Naive thymus-derived CD4-positive, alpha-beta T cell (primary cell): ENCODE data around the gene MLH3. TPM values are rescaled to one million over a fixed set of nuclear protein-coding genes. Genes with fewer than 3 reads are reported as not detected.

Source experiments
- ATAC-seq: fragments of 150-1000 bp; cut with Tn5 transposase; 2 replicates; pipeline ENCODE4 v1.10.0; 2021; ENCODE audit warnings: mild to moderate bottlenecking, moderate library complexity
- CTCF ChIA-PET: fragments of 350-600 bp; sonication (Branson Sonifier 250); formaldehyde crosslinking; loops from one replicate; lab custom pipeline; 2021; ENCODE audit warnings: antibody characterized with exemption; lab: Charles Lee
- POLR2A ChIA-PET: fragments of 350-600 bp; sonication (Branson Sonifier 250); formaldehyde crosslinking; loops from one replicate; lab custom pipeline; 2021; ENCODE audit warnings: antibody characterized with exemption, inconsistent platforms; lab: Charles Lee
- DNase-seq, 9 donors: peaks; one replicate each; pipeline versions ENCODE4 v3.0.0 to v3.0.0-alpha.2; 2020 to 2022; ENCODE audit warnings: mixed read lengths in 1 of 9
- H3K27ac ChIP-seq: one replicate; pipeline ENCODE4 v1.7.0; 2013; ENCODE audit warnings: mild to moderate bottlenecking, low read depth, low read length, moderate library complexity
- H3K27me3 ChIP-seq, 2 donors: one replicate each; pipeline ENCODE4 v1.7.0; 2013; ENCODE audit warnings: low read length in 2 of 2, mild to moderate bottlenecking in 2 of 2, moderate library complexity in 2 of 2; ENCODE audit not compliant: control insufficient read depth in 2 of 2, insufficient read depth in 2 of 2
- H3K36me3 ChIP-seq, 3 experiments: 1 replicate in 2 of 3; 2 replicates in 1 of 3; pipeline ENCODE4 v1.7.0; 2013; ENCODE audit warnings: low read length in 3 of 3, mild to moderate bottlenecking in 3 of 3, moderate library complexity in 1 of 3; ENCODE audit not compliant: insufficient read depth in 3 of 3, control insufficient read depth in 2 of 3
- H3K4me1 ChIP-seq, 2 donors: one replicate each; pipeline ENCODE4 v1.7.0; 2013; ENCODE audit warnings: low read length in 2 of 2, mild to moderate bottlenecking in 2 of 2, moderate library complexity in 1 of 2; ENCODE audit not compliant: control insufficient read depth in 2 of 2, insufficient read depth in 2 of 2
- H3K4me3 ChIP-seq: 2 replicates; pipeline ENCODE4 v1.7.0; 2013; ENCODE audit warnings: mild to moderate bottlenecking, low read length
- H3K9me3 ChIP-seq, 3 experiments: 1 replicate in 2 of 3; 2 replicates in 1 of 3; pipeline ENCODE4 v1.7.0; 2013; ENCODE audit warnings: low read length in 3 of 3; ENCODE audit not compliant: control insufficient read depth in 2 of 3
- H3K27ac Mint-ChIP-seq, 9 donors: one replicate each; pipeline ENCODE4 v1.8.0; 2020 to 2022; ENCODE audit warnings: mixed read lengths in 9 of 9, mild to moderate bottlenecking in 8 of 9, moderate library complexity in 5 of 9, inconsistent platforms in 2 of 9
- H3K27me3 Mint-ChIP-seq, 5 donors: one replicate each; pipeline ENCODE4 v1.8.0; 2021 to 2022; ENCODE audit warnings: mixed read lengths in 5 of 5, mild to moderate bottlenecking in 1 of 5
- H3K36me3 Mint-ChIP-seq, 5 donors: one replicate each; pipeline ENCODE4 v1.8.0; 2020 to 2022; ENCODE audit warnings: mixed read lengths in 5 of 5, mild to moderate bottlenecking in 3 of 5, inconsistent platforms in 1 of 5
- H3K4me1 Mint-ChIP-seq, 7 donors: one replicate each; pipeline ENCODE4 v1.8.0; 2020 to 2022; ENCODE audit warnings: mixed read lengths in 7 of 7, mild to moderate bottlenecking in 3 of 7, inconsistent platforms in 1 of 7
- H3K4me3 Mint-ChIP-seq, 10 donors: one replicate each; pipeline ENCODE4 v1.8.0; 2020 to 2022; ENCODE audit warnings: mild to moderate bottlenecking in 10 of 10, mixed read lengths in 10 of 10, moderate library complexity in 6 of 10, inconsistent platforms in 2 of 10
- H3K9me3 Mint-ChIP-seq, 11 donors: one replicate each; pipeline ENCODE4 v1.8.0; 2020 to 2022; ENCODE audit warnings: mixed read lengths in 11 of 11, mild to moderate bottlenecking in 4 of 11, inconsistent platforms in 1 of 11, moderate library complexity in 1 of 11
- intact Hi-C, 2 donors: fragments of 100-400 bp; cut with micrococcal nuclease; formaldehyde crosslinking; loops; one replicate each; pipeline ENCODE4 v1.15.1; 2023
- polyA plus RNA-seq, 2 donors: library from polyadenylated mRNA; unstranded; fragments of 300-500 nt; fragmentation: Illumina TruSeq; gene quantifications; one replicate each; pipeline ENCODE4 v1.2.3, GENCODE V29; 2021
- total RNA-seq, 6 experiments: library from RNA in 5 of 6; stranded (reverse) in 5 of 6; gene quantifications; 1 replicate in 5 of 6; 2 replicates in 1 of 6; pipeline ENCODE4 v1.2.3 and lab custom pipeline; 2021 to 2026

MLH3 gene
- total and polyA plus RNA-seq, 7 experiments from 2014 or later: 11.4 to 26.7 (median 20.4) TPM

DNA sequence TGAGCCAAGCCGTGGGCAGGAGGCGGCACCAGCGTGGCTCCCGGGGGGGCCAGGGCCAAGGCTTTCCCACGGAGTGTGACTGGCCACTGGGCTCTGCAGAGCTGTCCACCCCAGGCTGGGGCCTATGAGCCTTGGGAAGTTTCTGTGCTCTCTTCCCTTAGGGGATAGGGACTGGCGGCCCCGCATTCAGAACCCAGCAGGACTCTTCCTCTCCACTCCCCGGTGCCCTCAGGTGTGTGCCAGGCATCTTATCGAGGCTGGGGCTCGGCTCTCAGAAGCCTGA, 66.3 kb downstream of the MLH3 start:
- intact Hi-C loops: no loop called here
- H3K9me3 ChIP-seq: no peaks in the 10 kb centered on the region
- no peaks in the 10 kb centered on the region for H3K27me3 Mint-ChIP-seq
- no peaks in the 10 kb centered on the region for H3K36me3 Mint-ChIP-seq
- no peaks in the 10 kb centered on the region for H3K36me3 ChIP-seq
- ChIA-PET CTCF (no interaction called here), POLR2A (no interaction called here)
- no peak for ATAC-seq
- no peak overlapping the region for H3K4me3 ChIP-seq
- H3K27ac Mint-ChIP-seq: no peak overlapping the region
- DNase-seq: no peak
- no peak overlapping the region for H3K27ac ChIP-seq
- no peaks in the 10 kb centered on the region for H3K4me1 Mint-ChIP-seq
- no peaks in the 10 kb centered on the region for H3K9me3 Mint-ChIP-seq
- H3K4me3 Mint-ChIP-seq: no peak overlapping the region
- no peaks in the 10 kb centered on the region for H3K4me1 ChIP-seq
- no peaks in the 10 kb centered on the region for H3K27me3 ChIP-seq

DNA sequence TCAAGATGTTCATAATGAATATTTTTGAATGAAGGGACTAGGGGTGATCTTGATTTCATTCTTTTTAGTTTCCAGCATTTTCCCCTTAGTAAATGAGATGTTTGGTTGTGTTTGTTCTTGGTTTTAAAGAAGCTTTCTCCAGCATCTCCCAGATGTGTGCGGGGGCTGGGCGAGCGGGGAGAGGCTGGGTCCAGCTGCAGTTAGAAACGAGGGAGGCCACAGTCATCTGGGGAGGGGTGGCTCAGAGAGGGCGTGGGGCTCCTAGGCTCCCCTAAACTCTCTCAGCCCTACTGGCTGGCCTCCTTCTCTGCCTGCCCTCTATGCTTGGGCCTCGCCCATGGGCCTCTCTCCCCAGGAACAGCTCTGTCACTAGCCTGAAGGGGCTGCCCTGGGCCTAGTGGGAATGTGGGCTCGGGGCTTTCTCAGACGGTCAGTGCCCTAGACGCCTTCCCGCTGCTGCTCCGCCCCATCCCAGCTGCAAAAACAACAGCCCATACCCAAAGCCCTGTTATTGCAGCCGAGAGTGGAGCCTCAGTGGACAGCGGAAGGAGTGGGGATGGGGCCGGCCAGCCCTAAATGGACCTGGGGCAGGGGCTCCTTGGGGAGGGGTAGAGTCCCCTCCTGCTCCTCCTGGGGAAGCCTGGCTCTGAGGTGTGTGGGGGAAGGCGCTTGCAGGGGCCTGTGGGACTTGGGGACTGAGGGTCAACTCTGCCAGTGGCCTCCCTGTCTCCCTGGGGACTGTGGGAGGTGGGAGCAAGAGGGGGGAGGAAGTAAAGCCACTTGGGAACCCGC, 66.8 kb downstream of the MLH3 start:
- no peaks in the 10 kb centered on the region for H3K9me3 Mint-ChIP-seq
- no peaks in the 10 kb centered on the region for H3K36me3 ChIP-seq
- no peaks in the 10 kb centered on the region for H3K9me3 ChIP-seq
- POLR2A ChIA-PET: no interaction called here
- no peaks in the 10 kb centered on the region for H3K27me3 ChIP-seq
- H3K4me1 Mint-ChIP-seq: no peaks in the 10 kb centered on the region
- H3K36me3 Mint-ChIP-seq: no peaks in the 10 kb centered on the region
- no peak for ATAC-seq
- CTCF ChIA-PET: no interaction called here
- H3K27ac ChIP-seq: no peak overlapping the region
- no peaks in the 10 kb centered on the region for H3K4me1 ChIP-seq
- no peaks in the 10 kb centered on the region for H3K27me3 Mint-ChIP-seq
- no peak overlapping the region for H3K4me3 ChIP-seq
- no peak for DNase-seq
- H3K27ac Mint-ChIP-seq: no peak overlapping the region
- intact Hi-C loops: no loop called here
- H3K4me3 Mint-ChIP-seq: no peak overlapping the region

GRCh38 chr14:74983343-74983742, 67.9 kb downstream of the MLH3 start:
- intact Hi-C loops: no loop called here
- Histone ChIP-seq H3K36me3 (no peaks in the 10 kb centered on the region), H3K27me3 (no peaks in the 10 kb centered on the region), H3K4me3 (no peak overlapping the region), H3K27ac (no peak overlapping the region), H3K4me1 (no peaks in the 10 kb centered on the region), H3K9me3 (no peaks in the 10 kb centered on the region)
- ATAC-seq (no peak), DNase-seq (no peak)
- H3K36me3 Mint-ChIP-seq: no peaks in the 10 kb centered on the region
- H3K4me3 Mint-ChIP-seq: no peak overlapping the region
- H3K4me1 Mint-ChIP-seq: no peaks in the 10 kb centered on the region
- POLR2A ChIA-PET: no interaction called here
- H3K27ac Mint-ChIP-seq: peak overlapping the region in 1 of 9 donors; percentile 29
- CTCF ChIA-PET: interaction anchor here (0.7 kb wide), 1 partner anchor 123 kb away, joined by 3 read pairs; no protein-coding TSS in a partner anchor
- H3K27me3 Mint-ChIP-seq: no peaks in the 10 kb centered on the region
- H3K9me3 Mint-ChIP-seq: no peaks in the 10 kb centered on the region

DNA sequence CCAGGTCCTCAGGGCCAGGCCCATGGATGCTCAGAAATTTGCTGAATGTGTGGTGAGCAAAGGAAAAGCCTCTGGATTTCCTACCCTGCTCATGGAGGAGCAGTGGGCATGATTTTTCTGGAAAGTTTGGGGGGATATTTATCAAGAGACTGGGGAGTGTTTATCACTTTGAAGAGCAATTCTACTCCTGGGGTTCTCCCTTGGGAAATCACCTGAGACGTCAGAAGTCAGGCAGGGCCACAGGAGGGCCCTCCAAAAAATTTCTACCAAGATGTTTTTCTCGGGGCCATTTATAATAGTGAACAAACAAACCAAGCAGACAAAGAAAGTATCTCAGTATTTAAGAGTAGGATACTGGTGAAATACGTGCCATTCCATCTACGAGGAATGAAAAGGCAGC, 68.6 kb downstream of the MLH3 start:
- Mint-ChIP-seq H3K9me3 (no peaks in the 10 kb centered on the region), H3K4me1 (peaks cover 0 to 2% (median 0%) of the 10 kb centered on the region in 7 donors), H3K4me3 (no peak overlapping the region), H3K27me3 (no peaks in the 10 kb centered on the region), H3K36me3 (no peaks in the 10 kb centered on the region), H3K27ac (no peak overlapping the region)
- Histone ChIP-seq H3K4me1 (no peaks in the 10 kb centered on the region), H3K36me3 (no peaks in the 10 kb centered on the region), H3K27ac (no peak overlapping the region), H3K27me3 (no peaks in the 10 kb centered on the region), H3K9me3 (no peaks in the 10 kb centered on the region), H3K4me3 (no peak overlapping the region)
- CTCF ChIA-PET: interaction anchor here (0.7 kb wide), 1 partner anchor 122 kb away, joined by 3 read pairs; no protein-coding TSS in a partner anchor
- no peak for ATAC-seq
- POLR2A ChIA-PET: no interaction called here
- DNase-seq: no peak
- intact Hi-C loops: no loop called here

GRCh38 chr14:74981833-74982232, 69.4 kb downstream of the MLH3 start:
- H3K36me3 ChIP-seq: no peaks in the 10 kb centered on the region
- no peaks in the 10 kb centered on the region for H3K36me3 Mint-ChIP-seq
- no peak overlapping the region for H3K27ac ChIP-seq
- ChIA-PET CTCF (interaction anchor here (0.9 kb wide), 1 partner anchor 85 kb away, joined by 3 read pairs; no protein-coding TSS in a partner anchor), POLR2A (no interaction called here)
- no peaks in the 10 kb centered on the region for H3K27me3 Mint-ChIP-seq
- H3K9me3 ChIP-seq: no peaks in the 10 kb centered on the region
- intact Hi-C loops: no loop called here
- no peak for ATAC-seq
- no peaks in the 10 kb centered on the region for H3K4me1 ChIP-seq
- no peak overlapping the region for H3K27ac Mint-ChIP-seq
- H3K9me3 Mint-ChIP-seq: no peaks in the 10 kb centered on the region
- DNase-seq: no peak
- H3K4me1 Mint-ChIP-seq: peaks cover 0 to 2% (median 0%) of the 10 kb centered on the region in 7 donors
- H3K27me3 ChIP-seq: no peaks in the 10 kb centered on the region
- no peak overlapping the region for H3K4me3 Mint-ChIP-seq
- no peak overlapping the region for H3K4me3 ChIP-seq

- intact Hi-C loops: no loop called here
Measured at GRCh38 chr14:74981462-74981782, 69.8 kb downstream of the MLH3 start.

More at GRCh38 chr14:74981462-74981782, 69.8 kb downstream of the MLH3 start:
- Mint-ChIP-seq H3K4me3 (no peak overlapping the region), H3K9me3 (no peaks in the 10 kb centered on the region), H3K36me3 (no peaks in the 10 kb centered on the region), H3K4me1 (peaks cover 0 to 2% (median 0%) of the 10 kb centered on the region in 7 donors), H3K27me3 (no peaks in the 10 kb centered on the region), H3K27ac (no peak overlapping the region)
- H3K9me3 ChIP-seq: no peaks in the 10 kb centered on the region
- H3K27me3 ChIP-seq: no peaks in the 10 kb centered on the region
- H3K4me3 ChIP-seq: no peak overlapping the region
- DNase-seq (no peak), ATAC-seq (no peak)
- ChIA-PET CTCF (interaction anchor here (0.9 kb wide), 1 partner anchor 85 kb away, joined by 3 read pairs; no protein-coding TSS in a partner anchor), POLR2A (interaction anchor here (0.9 kb wide), 1 partner anchor 74 kb away, joined by 3 read pairs; no protein-coding TSS in a partner anchor)
- H3K27ac ChIP-seq: no peak overlapping the region
- H3K36me3 ChIP-seq: no peaks in the 10 kb centered on the region
- H3K4me1 ChIP-seq: no peaks in the 10 kb centered on the region
